Measurements from ENCODE around the gene CPNE4.

Gene CPNE4

DNA sequence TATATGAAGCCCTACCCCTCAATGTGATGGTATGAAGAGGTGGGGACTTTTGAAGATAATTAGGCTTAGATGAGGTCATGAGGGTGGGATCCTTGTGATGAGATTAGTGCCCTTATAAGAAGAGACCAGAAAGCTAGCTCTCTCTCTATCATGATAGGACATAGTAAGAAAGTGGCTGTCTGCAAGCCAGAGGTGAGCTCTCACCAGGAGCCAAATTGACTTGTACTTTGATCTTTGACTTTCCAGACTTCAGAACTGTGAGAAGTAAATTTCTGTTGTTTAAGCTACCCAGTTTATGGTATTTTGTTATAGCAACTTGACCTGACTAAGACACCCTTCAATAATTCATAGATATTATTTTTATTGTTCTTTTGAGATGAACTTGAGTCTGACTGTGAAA, 502.2 kb downstream of the CPNE4 start:
- Histone ChIP-seq H3K4me2 (ENCODE audit: low read length) (no peak overlapping the region), H3K27me3 (ENCODE audit: control insufficient read depth, insufficient read depth, low read length) (no peaks in the 10 kb centered on the region), H3K9me3 (replicated peaks; ENCODE audit: low read length) (no peaks in the 10 kb centered on the region), H3K9ac (ENCODE audit: low read depth, low read length) (no peak overlapping the region), H3K4me3 (ENCODE audit: low read length) (no peak overlapping the region), H3K36me3 (ENCODE audit: insufficient read depth, low read length) (no peaks in the 10 kb centered on the region), H3K4me1 (ENCODE audit: control insufficient read depth, insufficient read depth, low read length) (peaks cover 9% of the 10 kb centered on the region)

DNA sequence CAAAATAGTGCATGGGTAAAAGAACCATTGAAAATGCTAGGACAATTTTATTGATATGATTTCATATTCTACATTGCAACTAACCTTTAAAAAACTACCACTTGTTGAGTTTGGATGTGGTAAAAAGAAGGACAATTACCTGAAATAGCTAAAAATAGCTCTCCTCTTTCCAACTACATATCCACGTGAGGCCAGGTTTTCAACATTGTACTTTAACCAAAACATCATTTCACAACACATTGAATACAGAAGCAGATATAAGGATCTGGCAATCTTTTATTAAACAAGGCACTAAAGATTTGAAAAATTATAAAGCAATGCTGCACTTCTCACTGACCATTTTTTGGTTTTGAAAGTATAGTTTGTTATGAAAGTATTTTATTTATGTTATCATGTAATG, 504.0 kb downstream of the CPNE4 start:
- H3K9me3 ChIP-seq (replicated peaks; ENCODE audit: low read length): no peaks in the 10 kb centered on the region
- H3K27me3 ChIP-seq (ENCODE audit: control insufficient read depth, insufficient read depth, low read length): no peaks in the 10 kb centered on the region
- peaks cover 11% of the 10 kb centered on the region for H3K4me1 ChIP-seq (ENCODE audit: control insufficient read depth, insufficient read depth, low read length)
- no peak overlapping the region for H3K9ac ChIP-seq (ENCODE audit: low read depth, low read length)
- H3K4me3 ChIP-seq (ENCODE audit: low read length): no peak overlapping the region
- no peaks in the 10 kb centered on the region for H3K36me3 ChIP-seq (ENCODE audit: insufficient read depth, low read length)
- H3K4me2 ChIP-seq (ENCODE audit: low read length): no peak overlapping the region

DNA sequence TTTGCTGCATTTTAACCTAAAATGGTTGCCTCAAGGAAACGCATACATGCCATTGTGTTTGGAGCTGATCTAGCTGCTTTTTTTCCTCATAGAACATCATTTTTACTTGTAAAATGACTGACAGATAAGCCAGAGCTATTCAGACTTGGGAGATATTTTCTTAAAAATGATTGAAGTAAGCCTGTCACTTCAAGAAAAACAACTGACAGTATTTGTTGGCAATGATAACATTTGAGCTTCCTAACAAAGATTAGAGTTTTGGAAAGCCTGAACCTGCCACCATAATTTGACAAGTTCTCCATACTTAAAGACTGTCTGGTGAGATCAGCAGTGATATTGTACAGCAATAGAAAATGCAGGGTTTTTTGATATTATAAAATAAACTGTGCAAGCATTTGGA, 504.4 kb downstream of the CPNE4 start:
- no peaks in the 10 kb centered on the region for H3K27me3 ChIP-seq (ENCODE audit: control insufficient read depth, insufficient read depth, low read length)
- no peak overlapping the region for H3K4me2 ChIP-seq (ENCODE audit: low read length)
- H3K36me3 ChIP-seq (ENCODE audit: insufficient read depth, low read length): no peaks in the 10 kb centered on the region
- no peak overlapping the region for H3K9ac ChIP-seq (ENCODE audit: low read depth, low read length)
- H3K4me1 ChIP-seq (ENCODE audit: control insufficient read depth, insufficient read depth, low read length): peaks cover 9% of the 10 kb centered on the region
- H3K9me3 ChIP-seq (replicated peaks; ENCODE audit: low read length): no peaks in the 10 kb centered on the region
- no peak overlapping the region for H3K4me3 ChIP-seq (ENCODE audit: low read length)

DNA sequence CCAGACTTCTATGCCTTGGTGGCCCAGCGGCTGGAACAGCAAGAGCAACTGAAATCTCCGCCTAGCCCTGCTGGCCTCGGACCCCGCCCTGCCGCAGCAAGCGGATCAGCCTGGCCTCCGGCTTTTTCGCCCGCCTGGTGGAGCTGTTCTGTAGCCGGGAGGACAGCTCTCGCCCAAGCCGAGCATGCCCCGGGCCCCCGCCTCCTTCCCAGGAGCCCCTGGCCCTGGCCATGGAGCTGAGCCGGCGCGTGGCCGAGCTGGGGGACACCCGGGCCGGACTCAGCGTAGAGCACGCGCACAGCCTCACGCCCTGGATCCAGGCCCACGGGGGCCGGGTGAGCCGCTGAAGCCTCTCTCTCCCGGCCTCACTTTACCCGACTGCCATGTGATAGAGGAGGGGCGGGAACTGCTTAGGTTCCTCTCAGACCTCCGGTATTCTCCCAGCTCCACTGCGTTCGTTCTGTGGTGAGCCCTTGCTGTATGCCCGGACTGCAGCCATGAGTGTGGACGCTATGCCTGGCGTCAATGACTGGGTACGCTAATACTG, 507.9 kb downstream of the CPNE4 start:
- peak overlapping the region; percentile 96 for H3K4me2 ChIP-seq (ENCODE audit: low read length)
- peaks cover under 1% of the 10 kb centered on the region for H3K27me3 ChIP-seq (ENCODE audit: control insufficient read depth, insufficient read depth, low read length)
- H3K36me3 ChIP-seq (ENCODE audit: insufficient read depth, low read length): no peaks in the 10 kb centered on the region
- peak overlapping the region; percentile 77 for H3K9ac ChIP-seq (ENCODE audit: low read depth, low read length)
- peaks cover 6% of the 10 kb centered on the region for H3K4me1 ChIP-seq (ENCODE audit: control insufficient read depth, insufficient read depth, low read length)
- H3K4me3 ChIP-seq (ENCODE audit: low read length): peak overlapping the region; percentile 77
- H3K9me3 ChIP-seq (replicated peaks; ENCODE audit: low read length): no peaks in the 10 kb centered on the region

DNA sequence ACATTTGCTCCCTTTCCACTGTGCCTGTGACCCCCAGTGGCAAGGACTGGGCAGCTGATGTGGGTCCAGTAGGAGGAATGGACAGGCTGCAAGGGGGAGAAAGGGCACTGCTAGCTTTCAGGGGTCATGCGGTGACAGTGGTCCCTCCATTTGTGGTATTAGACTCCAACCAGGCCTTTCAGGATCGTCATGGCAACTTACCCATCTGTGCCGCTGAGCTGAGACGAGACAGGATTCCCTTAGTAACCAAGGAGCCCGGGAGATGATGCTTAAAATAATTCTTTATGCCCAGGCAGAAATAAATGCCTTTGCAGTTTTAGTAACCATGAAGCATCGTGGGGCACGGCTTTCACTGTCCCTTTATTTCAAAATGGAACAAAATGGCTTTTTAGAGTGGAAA, 516.1 kb downstream of the CPNE4 start:
- H3K9ac ChIP-seq (ENCODE audit: low read depth, low read length): no peak overlapping the region
- no peaks in the 10 kb centered on the region for H3K4me1 ChIP-seq (ENCODE audit: control insufficient read depth, insufficient read depth, low read length)

DNA sequence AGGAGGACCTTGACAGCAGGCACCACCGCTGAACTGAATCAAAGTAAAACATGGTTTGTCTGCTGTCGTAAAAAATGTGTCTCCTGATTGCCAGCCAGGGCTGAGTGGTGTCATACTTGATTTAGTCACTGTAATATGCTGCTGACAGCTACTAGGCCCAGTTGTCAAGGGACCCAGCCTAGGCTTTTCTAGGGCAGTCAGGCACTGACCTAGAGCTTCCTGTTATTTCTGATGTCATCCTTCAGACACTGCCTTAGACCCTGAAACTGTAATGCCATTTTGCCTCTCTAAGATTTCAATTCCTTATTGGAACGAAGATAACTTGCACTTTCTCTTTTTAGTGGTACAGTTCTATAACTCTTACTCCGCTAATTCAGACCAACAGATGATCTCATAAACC, 529.4 kb downstream of the CPNE4 start:
- no peak overlapping the region for H3K4me2 ChIP-seq (ENCODE audit: low read length)
- H3K4me1 ChIP-seq (ENCODE audit: control insufficient read depth, insufficient read depth, low read length): peaks cover 19% of the 10 kb centered on the region
- H3K9ac ChIP-seq (ENCODE audit: low read depth, low read length): no peak overlapping the region
- no peaks in the 10 kb centered on the region for H3K9me3 ChIP-seq (replicated peaks; ENCODE audit: low read length)
- no peak overlapping the region for H3K4me3 ChIP-seq (ENCODE audit: low read length)
- peaks cover 6% of the 10 kb centered on the region for H3K36me3 ChIP-seq (ENCODE audit: insufficient read depth, low read length)
- H3K27me3 ChIP-seq (ENCODE audit: control insufficient read depth, insufficient read depth, low read length): peaks cover 5% of the 10 kb centered on the region

More for the DNA sequence above, 516.1 kb downstream of the CPNE4 start:
- no peak overlapping the region for H3K4me3 ChIP-seq (ENCODE audit: low read length)
- no peak overlapping the region for H3K4me2 ChIP-seq (ENCODE audit: low read length)
- H3K27me3 ChIP-seq (ENCODE audit: control insufficient read depth, insufficient read depth, low read length): peaks cover 3% of the 10 kb centered on the region
- no peaks in the 10 kb centered on the region for H3K9me3 ChIP-seq (replicated peaks; ENCODE audit: low read length)
- H3K36me3 ChIP-seq (ENCODE audit: insufficient read depth, low read length): no peaks in the 10 kb centered on the region

DNA sequence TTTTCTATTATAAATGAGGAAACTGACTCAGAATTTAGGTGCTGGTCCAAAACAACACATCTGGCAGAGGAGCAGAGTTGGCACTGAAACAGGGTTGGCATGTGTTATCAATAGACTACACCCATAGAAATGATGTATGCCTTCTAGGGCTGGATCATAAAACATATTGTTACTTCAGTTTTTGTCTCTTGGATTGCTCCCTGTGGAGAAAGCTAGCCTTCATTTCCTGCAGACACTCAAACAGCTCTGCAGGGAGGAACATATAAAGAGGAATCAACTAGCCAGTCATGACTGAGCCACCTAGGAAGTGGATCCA, 531.5 kb downstream of the CPNE4 start:
- Histone ChIP-seq H3K4me1 (ENCODE audit: control insufficient read depth, insufficient read depth, low read length) (peaks cover 19% of the 10 kb centered on the region), H3K9ac (ENCODE audit: low read depth, low read length) (peak overlapping the region; percentile 94), H3K4me2 (ENCODE audit: low read length) (peak overlapping the region; percentile 78), H3K36me3 (ENCODE audit: insufficient read depth, low read length) (peaks cover 20% of the 10 kb centered on the region), H3K4me3 (ENCODE audit: low read length) (peak overlapping the region; percentile 88), H3K27me3 (ENCODE audit: control insufficient read depth, insufficient read depth, low read length) (peaks cover 3% of the 10 kb centered on the region), H3K9me3 (replicated peaks; ENCODE audit: low read length) (no peaks in the 10 kb centered on the region)

DNA sequence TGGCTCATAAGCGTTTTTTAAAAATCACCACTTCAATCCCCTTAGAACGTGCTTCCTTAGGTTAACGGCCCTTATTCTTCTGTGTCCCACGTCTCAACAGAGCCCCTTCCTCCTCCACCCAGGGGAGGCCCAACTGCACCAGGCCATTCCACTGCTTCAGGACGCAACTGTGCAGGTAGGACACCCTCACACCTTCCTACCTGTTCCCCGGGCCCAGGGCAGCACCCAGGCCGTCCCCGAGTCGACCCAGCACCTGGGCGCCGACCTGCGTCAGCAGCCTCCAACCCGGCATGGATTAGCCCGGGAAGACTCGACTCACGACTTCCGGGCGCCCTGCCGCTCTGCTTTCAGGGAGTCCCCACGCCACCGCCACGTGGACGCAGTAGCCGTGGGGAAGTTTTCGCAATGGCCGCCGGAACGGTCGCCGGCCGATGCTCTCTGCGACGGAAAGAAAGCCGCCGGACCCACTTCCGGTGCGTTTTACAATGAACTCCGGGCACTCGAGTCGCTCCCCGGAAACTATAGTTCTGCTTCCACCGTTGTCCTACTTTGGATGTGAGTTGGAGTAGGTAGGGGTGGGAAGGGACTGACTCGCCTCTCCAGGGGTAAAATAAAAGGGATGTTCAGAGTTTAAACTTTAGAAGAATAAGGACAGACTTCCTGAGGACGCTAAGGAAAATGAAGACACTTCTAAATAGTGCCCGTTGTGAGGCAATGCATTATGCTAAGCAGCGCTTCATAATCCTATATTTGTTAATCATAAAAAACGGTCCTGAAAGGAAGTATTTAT, 532.1 kb downstream of the CPNE4 start, which contains the start of gene MRPL3:
MRPL3 (minus strand) TSS at position 442 of the 790 bp plus-strand sequence; CDS start at position 292, 150 bp downstream.
- no peaks in the 10 kb centered on the region for H3K27me3 ChIP-seq (ENCODE audit: control insufficient read depth, insufficient read depth, low read length)
- H3K4me1 ChIP-seq (ENCODE audit: control insufficient read depth, insufficient read depth, low read length): peaks cover 19% of the 10 kb centered on the region
- peak within 1 kb of the TSS; percentile 88 for H3K4me3 ChIP-seq (ENCODE audit: low read length)
- H3K9me3 ChIP-seq (replicated peaks; ENCODE audit: low read length): no peaks in the 10 kb centered on the region
- peak within 1 kb of the TSS; percentile 94 for H3K9ac ChIP-seq (ENCODE audit: low read depth, low read length)
- peaks cover 25% of the 10 kb centered on the region for H3K36me3 ChIP-seq (ENCODE audit: insufficient read depth, low read length)
- H3K4me2 ChIP-seq (ENCODE audit: low read length): peak within 1 kb of the TSS; percentile 78

DNA sequence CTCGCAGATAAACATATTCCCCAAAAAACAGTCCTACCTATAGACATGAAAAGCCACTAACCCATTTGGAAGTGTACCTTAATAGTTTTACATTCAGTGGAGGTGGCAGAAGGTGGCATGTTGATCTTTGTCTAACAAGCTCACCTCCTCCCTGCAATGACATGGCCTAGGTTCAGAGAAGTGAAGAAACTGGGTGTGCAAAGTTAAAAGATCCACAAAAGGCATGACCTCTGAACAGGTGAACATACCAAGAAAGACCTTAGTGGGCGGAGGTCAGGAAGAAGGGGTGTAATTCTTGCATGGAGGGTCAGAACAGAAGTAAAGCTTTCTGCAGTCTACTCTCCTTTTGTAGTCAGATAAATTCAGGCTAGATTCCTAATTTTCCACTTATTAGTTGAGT, 532.9 kb downstream of the CPNE4 start:
- Histone ChIP-seq H3K9me3 (replicated peaks; ENCODE audit: low read length) (no peaks in the 10 kb centered on the region), H3K36me3 (ENCODE audit: insufficient read depth, low read length) (peaks cover 31% of the 10 kb centered on the region), H3K27me3 (ENCODE audit: control insufficient read depth, insufficient read depth, low read length) (no peaks in the 10 kb centered on the region), H3K4me3 (ENCODE audit: low read length) (peak overlapping the region; percentile 88), H3K9ac (ENCODE audit: low read depth, low read length) (peak overlapping the region; percentile 94), H3K4me1 (ENCODE audit: control insufficient read depth, insufficient read depth, low read length) (peaks cover 19% of the 10 kb centered on the region), H3K4me2 (ENCODE audit: low read length) (peak overlapping the region; percentile 78)

DNA sequence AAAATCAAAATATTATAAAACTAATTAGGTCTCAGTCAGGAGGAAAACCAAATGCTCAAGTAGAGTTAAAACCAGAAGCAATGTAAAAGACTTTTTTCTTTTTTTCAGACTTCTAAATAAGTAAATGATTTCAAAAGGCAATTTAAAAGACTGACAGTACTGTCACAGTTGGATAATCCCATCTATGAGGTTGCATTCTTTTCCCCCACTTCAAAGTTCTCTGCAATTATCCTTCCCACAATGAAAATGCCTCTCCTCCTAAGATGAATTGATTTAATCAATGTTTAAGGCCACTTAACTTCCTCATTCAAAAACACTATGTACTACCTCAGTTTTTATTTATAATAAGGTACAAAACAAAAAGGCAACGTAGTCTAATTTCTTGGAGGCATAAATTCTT, 540.1 kb downstream of the CPNE4 start:
- no peaks in the 10 kb centered on the region for H3K4me1 ChIP-seq (ENCODE audit: control insufficient read depth, insufficient read depth, low read length)
- no peak overlapping the region for H3K9ac ChIP-seq (ENCODE audit: low read depth, low read length)
- H3K4me2 ChIP-seq (ENCODE audit: low read length): no peak overlapping the region
- H3K4me3 ChIP-seq (ENCODE audit: low read length): no peak overlapping the region
- no peaks in the 10 kb centered on the region for H3K27me3 ChIP-seq (ENCODE audit: control insufficient read depth, insufficient read depth, low read length)
- H3K36me3 ChIP-seq (ENCODE audit: insufficient read depth, low read length): peaks cover 66% of the 10 kb centered on the region
- H3K9me3 ChIP-seq (replicated peaks; ENCODE audit: low read length): no peaks in the 10 kb centered on the region

DNA sequence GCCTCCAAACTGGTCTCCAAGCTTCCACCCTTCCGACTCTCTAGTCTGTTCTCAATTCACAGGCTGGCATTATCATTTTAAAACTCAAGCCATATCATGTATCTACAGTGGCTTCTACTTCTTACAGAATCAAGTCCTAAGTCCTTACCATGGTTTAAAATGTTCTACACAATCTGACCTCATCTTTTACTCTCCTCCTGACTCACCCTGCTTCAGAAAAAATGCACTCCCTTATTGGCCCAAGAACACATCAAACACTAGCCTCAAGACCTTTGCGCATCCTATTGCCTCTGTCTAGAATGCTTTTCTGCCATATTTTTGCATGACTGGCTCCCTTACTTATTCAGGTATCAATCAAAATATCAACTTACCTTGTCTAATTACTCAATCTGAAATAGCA, 543.0 kb downstream of the CPNE4 start:
- no peaks in the 10 kb centered on the region for H3K27me3 ChIP-seq (ENCODE audit: control insufficient read depth, insufficient read depth, low read length)
- no peak overlapping the region for H3K9ac ChIP-seq (ENCODE audit: low read depth, low read length)
- peaks cover 59% of the 10 kb centered on the region for H3K36me3 ChIP-seq (ENCODE audit: insufficient read depth, low read length)
- no peak overlapping the region for H3K4me3 ChIP-seq (ENCODE audit: low read length)
- H3K4me1 ChIP-seq (ENCODE audit: control insufficient read depth, insufficient read depth, low read length): no peaks in the 10 kb centered on the region
- H3K9me3 ChIP-seq (replicated peaks; ENCODE audit: low read length): no peaks in the 10 kb centered on the region
- no peak overlapping the region for H3K4me2 ChIP-seq (ENCODE audit: low read length)

DNA sequence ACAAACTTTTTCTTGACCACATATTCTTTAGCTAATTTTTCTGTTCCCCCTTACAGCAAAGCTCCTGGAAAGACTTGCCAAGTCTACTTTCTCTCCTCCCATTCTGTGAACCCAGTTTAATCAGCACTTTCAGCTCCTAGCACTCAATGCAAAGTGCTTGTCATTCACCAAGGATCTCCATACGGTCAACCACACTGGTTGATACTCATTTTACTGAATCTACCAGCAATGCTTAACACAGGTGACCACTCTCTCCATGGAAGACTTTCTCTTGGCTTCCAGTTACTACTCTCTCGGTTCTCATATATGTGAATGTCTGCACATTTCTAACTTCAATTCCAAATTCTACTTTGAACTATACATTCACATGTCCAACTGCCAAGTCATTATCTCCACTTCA, 543.7 kb downstream of the CPNE4 start:
- H3K4me3 ChIP-seq (ENCODE audit: low read length): no peak overlapping the region
- no peaks in the 10 kb centered on the region for H3K4me1 ChIP-seq (ENCODE audit: control insufficient read depth, insufficient read depth, low read length)
- no peak overlapping the region for H3K4me2 ChIP-seq (ENCODE audit: low read length)
- no peaks in the 10 kb centered on the region for H3K27me3 ChIP-seq (ENCODE audit: control insufficient read depth, insufficient read depth, low read length)
- H3K9me3 ChIP-seq (replicated peaks; ENCODE audit: low read length): no peaks in the 10 kb centered on the region
- no peak overlapping the region for H3K9ac ChIP-seq (ENCODE audit: low read depth, low read length)
- peaks cover 52% of the 10 kb centered on the region for H3K36me3 ChIP-seq (ENCODE audit: insufficient read depth, low read length)

All from skeletal muscle satellite cell (primary cell).